Tibial nerve (tissue), 3 donors: ENCODE results near the gene LTBP2.

Source experiments
- CTCF ChIP-seq, 5 experiments: fragments of 200-600 bp in 3 of 5; fragments of 450-650 bp in 2 of 5; sonication (generic) in 3 of 5; IDR thresholded peaks; one replicate each; pipeline ENCODE4 v1.5.1; 2016 to 2019; ENCODE audit warnings: antibody characterized with exemption in 5 of 5, mild to moderate bottlenecking in 3 of 5, moderate library complexity in 2 of 5
- POLR2A ChIP-seq, 2 donors: fragments of 450-650 bp; IDR thresholded peaks; one replicate each; pipeline ENCODE4 v1.6.1; 2017; ENCODE audit warnings: antibody characterized with exemption in 2 of 2, mild to moderate bottlenecking in 2 of 2, moderate library complexity in 2 of 2

- TF ChIP-seq CTCF (IDR thresholded peaks at IDR 0.05) (no peak), POLR2A (IDR thresholded peaks at IDR 0.05) (no peak)
Measured at GRCh38 chr14:74645244-74645643, 33.2 kb upstream of the LTBP2 start.
